HL-60 (cell line): Measurements from ENCODE around the gene MAGI3.

Source experiments
- TF ChIP-seq, protein P1 (sequence below): IDR thresholded peaks from one replicate; pipeline ENCODE4 v1.5.1; 2011; ENCODE audit warnings: low read length, control low read depth, inconsistent platforms; ENCODE audit not compliant: insufficient read depth
- TF ChIP-seq, protein P2 (sequence below): IDR thresholded peaks from 2 replicates; pipeline ENCODE4 v1.6.1; 2012; ENCODE audit warnings: low read depth; ENCODE audit not compliant: insufficient replicate concordance

DNA sequence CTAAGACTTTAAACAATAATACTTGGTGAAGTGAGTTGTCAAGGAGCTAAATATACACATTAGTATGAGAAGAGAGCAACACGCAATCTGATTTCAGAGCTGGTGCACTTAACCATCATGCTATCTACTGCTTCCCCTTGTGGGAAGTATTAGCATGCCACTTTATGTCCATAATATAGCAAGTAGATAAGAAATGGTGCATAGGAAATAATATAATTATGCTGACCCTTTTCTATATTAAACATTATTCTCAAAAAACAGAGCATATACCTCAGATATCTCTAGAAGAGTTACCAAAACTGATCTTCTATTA is 63.4 kb downstream of the MAGI3 start:
- TF ChIP-seq, protein P1, sequence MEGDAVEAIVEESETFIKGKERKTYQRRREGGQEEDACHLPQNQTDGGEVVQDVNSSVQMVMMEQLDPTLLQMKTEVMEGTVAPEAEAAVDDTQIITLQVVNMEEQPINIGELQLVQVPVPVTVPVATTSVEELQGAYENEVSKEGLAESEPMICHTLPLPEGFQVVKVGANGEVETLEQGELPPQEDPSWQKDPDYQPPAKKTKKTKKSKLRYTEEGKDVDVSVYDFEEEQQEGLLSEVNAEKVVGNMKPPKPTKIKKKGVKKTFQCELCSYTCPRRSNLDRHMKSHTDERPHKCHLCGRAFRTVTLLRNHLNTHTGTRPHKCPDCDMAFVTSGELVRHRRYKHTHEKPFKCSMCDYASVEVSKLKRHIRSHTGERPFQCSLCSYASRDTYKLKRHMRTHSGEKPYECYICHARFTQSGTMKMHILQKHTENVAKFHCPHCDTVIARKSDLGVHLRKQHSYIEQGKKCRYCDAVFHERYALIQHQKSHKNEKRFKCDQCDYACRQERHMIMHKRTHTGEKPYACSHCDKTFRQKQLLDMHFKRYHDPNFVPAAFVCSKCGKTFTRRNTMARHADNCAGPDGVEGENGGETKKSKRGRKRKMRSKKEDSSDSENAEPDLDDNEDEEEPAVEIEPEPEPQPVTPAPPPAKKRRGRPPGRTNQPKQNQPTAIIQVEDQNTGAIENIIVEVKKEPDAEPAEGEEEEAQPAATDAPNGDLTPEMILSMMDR: no peak
- TF ChIP-seq, protein P2, sequence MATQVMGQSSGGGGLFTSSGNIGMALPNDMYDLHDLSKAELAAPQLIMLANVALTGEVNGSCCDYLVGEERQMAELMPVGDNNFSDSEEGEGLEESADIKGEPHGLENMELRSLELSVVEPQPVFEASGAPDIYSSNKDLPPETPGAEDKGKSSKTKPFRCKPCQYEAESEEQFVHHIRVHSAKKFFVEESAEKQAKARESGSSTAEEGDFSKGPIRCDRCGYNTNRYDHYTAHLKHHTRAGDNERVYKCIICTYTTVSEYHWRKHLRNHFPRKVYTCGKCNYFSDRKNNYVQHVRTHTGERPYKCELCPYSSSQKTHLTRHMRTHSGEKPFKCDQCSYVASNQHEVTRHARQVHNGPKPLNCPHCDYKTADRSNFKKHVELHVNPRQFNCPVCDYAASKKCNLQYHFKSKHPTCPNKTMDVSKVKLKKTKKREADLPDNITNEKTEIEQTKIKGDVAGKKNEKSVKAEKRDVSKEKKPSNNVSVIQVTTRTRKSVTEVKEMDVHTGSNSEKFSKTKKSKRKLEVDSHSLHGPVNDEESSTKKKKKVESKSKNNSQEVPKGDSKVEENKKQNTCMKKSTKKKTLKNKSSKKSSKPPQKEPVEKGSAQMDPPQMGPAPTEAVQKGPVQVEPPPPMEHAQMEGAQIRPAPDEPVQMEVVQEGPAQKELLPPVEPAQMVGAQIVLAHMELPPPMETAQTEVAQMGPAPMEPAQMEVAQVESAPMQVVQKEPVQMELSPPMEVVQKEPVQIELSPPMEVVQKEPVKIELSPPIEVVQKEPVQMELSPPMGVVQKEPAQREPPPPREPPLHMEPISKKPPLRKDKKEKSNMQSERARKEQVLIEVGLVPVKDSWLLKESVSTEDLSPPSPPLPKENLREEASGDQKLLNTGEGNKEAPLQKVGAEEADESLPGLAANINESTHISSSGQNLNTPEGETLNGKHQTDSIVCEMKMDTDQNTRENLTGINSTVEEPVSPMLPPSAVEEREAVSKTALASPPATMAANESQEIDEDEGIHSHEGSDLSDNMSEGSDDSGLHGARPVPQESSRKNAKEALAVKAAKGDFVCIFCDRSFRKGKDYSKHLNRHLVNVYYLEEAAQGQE: no peak
